ELF-1 (cell line): ENCODE results near the gene UBR2.
A peak's percentile ranks its signal among the peaks of the same experiment; 100 is the strongest.
"Not testable (repeated sequence)": the region's sequence is repeated elsewhere in the genome, so short reads cannot be mapped to it uniquely, and the experiment has no call there.

Source experiments
- DNase-seq: peaks from one replicate; pipeline ENCODE4 v3.0.0-alpha.2; 2016; ENCODE audit warnings: low read depth, low spot score

The UBR2 gene

GRCh38 chr6:42618105-42618504, 54.3 kb downstream of the UBR2 start:
- DNase-seq: no peak

- no peak for DNase-seq
Observed at GRCh38 chr6:42618686-42619085, 54.9 kb downstream of the UBR2 start.

GRCh38 chr6:42619963-42620362, 56.1 kb downstream of the UBR2 start:
- no peak for DNase-seq

GRCh38 chr6:42624601-42625000, 60.8 kb downstream of the UBR2 start:
- no peak for DNase-seq

- DNase-seq: peak; percentile 15
Observed at GRCh38 chr6:42627044-42627443, 63.2 kb downstream of the UBR2 start.

GRCh38 chr6:42627674-42628073, 63.8 kb downstream of the UBR2 start:
- DNase-seq: no peak

GRCh38 chr6:42628604-42629003, 64.8 kb downstream of the UBR2 start:
- no peak for DNase-seq

- no peak for DNase-seq
Observed at GRCh38 chr6:42629845-42630244, 66.0 kb downstream of the UBR2 start.

- no peak for DNase-seq
Observed at GRCh38 chr6:42637681-42638080, 73.9 kb downstream of the UBR2 start.

GRCh38 chr6:42642794-42643193, 79.0 kb downstream of the UBR2 start:
- no peak for DNase-seq

- no peak for DNase-seq
Observed at GRCh38 chr6:42644211-42644610, 80.4 kb downstream of the UBR2 start.

GRCh38 chr6:42652024-42652746, 88.4 kb downstream of the UBR2 start:
- no peak for DNase-seq

- no peak for DNase-seq
Observed at GRCh38 chr6:42653851-42654250, 90.0 kb downstream of the UBR2 start.

GRCh38 chr6:42659806-42660205, 96.0 kb downstream of the UBR2 start:
- no peak for DNase-seq

GRCh38 chr6:42661540-42662153, 97.8 kb downstream of the UBR2 start:
- peak; percentile 82 for DNase-seq

GRCh38 chr6:42664718-42665117, 100.9 kb downstream of the UBR2 start:
- DNase-seq: no peak

- not testable (repeated sequence) for DNase-seq
Observed at GRCh38 chr6:42674368-42674767, 110.5 kb downstream of the UBR2 start.

- no peak for DNase-seq
Observed at GRCh38 chr6:42674780-42675179, 111.0 kb downstream of the UBR2 start.

GRCh38 chr6:42679358-42679757, 115.5 kb downstream of the UBR2 start:
- DNase-seq: no peak

- DNase-seq: no peak
Observed at GRCh38 chr6:42688281-42688680, 124.5 kb downstream of the UBR2 start.

GRCh38 chr6:42689371-42689770, 125.5 kb downstream of the UBR2 start:
- DNase-seq: no peak

- DNase-seq: no peak
Observed at GRCh38 chr6:42690151-42690702, 126.4 kb downstream of the UBR2 start.

- no peak for DNase-seq
Observed at GRCh38 chr6:42690872-42691271, 127.0 kb downstream of the UBR2 start.
